NCI-H69 (cell line): ENCODE data around the gene UBN2.
"Not testable (repeated sequence)": the region's sequence is repeated elsewhere in the genome, so short reads cannot be mapped to it uniquely, and the experiment has no call there.

Experiments used
- DNase-seq: peaks from one replicate; lab custom pipeline; 2025; lab: John Stamatoyannopoulos, UW

The UBN2 gene

DNA sequence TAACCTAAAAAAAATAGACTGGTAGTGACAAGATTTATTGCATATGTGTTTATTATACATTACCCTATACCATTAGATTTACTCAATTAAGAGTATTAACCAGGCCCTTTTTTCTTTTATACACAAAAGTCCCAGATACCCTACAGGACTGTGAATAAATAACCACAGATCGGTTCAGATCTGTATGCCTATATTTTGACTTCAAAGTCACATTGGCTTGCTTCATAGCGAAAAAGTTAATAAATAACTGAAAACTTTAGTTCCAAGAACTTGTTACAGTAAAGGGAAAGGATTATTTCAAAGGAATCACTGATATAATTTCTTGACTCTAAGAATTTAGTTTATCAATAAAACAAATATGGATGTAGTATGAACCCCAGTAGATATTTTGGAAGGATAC lies 68.3 kb downstream of the UBN2 start:
- no peak for DNase-seq

DNA sequence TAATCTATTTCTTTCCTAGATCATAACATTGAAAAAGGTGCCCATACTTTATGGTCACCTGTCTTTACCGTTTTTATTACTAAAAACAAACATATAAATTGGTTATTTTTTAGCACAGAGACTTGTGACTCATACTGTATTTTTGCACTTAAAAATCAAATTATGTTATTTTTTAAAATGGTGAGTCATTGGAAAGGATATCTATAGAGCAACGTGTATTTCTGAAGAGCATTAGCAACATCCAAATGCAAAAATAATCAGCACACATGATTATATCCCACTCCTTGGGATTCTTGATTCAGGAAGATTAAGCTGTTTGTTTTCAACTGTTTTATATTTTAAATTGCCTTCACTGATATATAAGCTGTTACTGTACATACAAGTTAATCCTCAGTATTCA lies 69.4 kb downstream of the UBN2 start:
- DNase-seq: no peak

DNA sequence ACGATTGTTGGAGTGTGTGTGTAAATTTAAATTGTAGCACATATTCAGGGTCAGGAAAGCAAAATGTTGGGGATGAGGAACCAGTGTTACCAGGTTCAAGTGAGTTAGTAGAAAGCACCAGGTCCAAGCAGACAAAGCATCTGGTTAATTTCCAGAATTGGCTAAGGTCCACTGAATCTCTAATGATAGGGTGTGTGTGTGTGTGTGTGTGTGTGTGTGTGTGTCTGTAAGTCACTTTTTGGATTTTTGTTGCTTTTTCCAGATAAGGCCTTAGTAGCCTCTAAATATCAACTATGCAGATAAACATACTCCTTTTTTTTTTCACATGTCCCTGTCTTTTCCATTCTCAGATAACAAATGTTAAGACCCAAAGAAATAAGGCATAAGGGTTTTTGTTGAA lies 73.5 kb downstream of the UBN2 start:
- peak; percentile 33 for DNase-seq

DNA sequence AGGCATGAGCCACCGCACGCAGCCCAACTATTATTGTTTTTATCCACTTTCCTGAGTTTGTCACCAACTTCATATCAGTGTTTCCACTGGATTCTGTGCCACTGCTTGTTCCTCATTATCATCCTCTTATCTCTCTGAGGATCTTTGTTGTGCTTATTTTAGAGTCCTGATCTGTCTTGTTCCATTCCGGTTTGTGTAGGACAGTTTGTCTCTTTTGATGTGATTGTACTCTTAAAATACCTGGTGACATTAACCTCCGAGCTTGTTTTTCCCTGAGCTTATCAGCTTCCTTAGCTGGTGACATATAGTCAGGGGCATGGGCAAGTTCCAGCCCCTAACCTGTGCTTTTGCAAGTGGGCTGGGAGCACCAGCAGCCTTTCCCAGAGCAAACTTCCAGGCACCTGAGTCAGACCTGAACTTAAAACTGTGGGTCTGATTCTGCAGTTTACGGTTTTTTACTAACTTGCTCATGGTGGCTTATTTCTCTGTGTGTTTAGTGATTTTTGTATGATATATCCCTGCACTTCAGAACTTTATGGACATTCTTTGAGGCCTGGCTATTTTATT lies 87.0 kb downstream of the UBN2 start:
- no peak for DNase-seq

DNA sequence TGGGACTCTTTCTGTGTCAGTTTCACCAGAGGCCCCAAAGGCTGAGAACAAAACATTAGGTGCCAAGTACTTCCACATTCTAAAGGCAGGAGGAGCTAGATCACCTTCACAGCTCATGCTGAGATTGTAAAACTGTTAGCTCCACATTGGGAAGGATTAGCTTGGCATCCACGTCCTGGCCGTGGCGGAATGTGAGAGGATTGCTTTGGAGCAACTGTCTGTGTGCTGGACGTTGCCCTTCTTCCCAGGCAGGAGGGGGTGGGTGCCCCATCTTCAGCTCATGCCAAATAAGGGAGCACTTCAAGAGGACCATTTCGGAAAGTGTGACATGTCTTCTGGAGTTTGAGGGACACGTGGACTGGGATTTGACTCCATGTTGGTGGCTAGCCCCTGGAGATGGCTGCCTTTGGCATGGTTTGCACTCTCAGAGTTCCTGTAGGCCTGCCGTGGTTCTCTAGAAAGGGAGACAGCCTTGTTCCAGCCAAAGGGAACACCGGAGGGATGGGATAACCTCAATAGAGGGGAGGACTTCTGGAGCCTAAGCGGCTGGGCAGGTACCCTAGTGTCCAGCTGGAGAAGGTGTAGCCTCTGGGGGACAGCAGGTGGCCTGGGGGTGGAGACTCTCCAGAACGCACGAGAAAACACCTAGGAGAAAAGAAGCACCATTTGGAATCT lies 90.2 kb downstream of the UBN2 start:
- DNase-seq: no peak

DNA sequence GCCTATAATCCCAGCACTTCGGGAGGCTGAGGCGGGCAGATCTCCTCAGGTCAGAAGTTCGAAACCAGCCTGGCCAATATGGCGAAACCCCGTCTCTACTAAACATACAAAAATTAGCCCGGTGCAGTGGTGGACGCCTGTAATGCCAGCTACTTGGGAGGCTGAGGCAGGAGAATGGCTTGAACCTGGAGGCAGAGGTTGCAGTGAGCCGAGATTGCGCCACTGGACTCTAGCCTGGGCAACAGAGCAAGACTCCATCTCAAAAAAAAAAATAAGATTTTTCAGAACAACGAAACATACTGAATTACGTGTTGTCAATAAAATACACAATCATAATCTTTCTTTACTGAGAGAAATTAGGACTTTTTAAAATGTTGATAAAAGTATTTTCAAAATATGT lies 93.7 kb downstream of the UBN2 start:
- not testable (repeated sequence) for DNase-seq

DNA sequence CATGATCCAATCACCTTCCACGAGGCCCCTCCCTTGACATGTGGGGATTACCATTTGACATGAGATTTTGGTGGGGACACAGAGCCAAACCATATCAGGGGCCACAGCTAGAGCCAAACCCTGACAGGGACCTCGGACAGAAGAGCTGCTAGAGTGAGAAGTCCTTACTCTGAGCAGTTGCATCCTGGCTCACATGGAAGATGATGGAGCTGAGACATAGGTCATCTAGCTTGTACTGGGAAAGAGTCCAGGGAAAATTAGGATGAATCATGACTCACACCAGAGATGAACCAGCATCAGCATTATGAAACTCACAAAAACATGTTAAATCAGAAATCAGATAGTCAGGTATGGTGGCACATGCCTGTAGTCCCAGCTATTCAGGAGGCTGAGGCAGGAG lies 97.3 kb downstream of the UBN2 start:
- DNase-seq: no peak

DNA sequence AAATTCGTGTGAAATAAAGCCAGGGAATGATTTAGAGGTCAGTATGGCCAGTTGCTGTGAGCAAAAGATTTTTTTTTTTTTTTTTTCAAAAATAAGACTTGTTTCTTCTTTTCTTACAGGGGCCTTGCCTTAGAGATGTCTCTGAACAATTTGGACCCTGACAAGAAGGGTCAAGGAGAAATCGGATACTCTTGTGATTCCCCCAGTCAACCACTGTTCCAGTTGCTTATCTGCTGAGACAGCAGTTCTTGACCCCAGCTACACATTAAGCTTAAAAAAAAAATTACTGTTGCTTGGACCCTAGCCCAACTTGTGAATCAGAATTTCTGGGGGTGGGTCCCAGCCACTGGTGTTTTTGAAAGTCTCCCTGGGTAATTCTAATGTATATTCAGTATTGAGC lies 98.1 kb downstream of the UBN2 start:
- DNase-seq: no peak

DNA sequence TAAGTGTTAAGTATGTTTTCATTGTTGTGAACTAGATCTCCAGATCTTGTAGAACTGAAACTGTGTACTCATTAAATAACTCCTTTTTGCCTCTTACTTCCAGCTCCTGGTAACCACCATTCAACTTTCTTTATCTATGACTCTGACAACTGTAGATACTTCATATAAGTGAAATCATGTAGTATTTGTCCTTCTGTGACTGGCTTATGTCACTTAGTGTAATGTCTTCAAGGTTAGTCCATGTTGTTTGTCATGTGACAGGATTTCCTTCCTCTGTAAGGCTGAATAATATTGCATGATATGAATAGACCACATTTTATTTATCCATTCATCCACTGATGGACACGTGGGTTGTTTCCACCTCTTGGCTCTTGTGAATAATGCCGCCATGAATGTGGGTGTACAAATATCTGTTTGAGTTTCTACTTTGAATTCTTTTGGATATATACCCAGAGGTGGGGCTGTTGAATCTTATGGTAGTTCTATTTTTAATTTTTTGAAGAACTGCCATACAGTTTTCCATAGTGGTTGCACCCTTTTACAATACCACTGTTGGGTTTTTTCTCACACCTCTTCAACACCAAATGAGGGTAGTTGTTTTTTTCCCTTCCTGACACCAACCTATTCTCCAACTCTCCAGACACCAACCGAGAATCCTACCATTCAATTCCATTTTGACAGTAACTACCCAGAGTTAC lies 99.4 kb downstream of the UBN2 start:
- no peak for DNase-seq

DNA sequence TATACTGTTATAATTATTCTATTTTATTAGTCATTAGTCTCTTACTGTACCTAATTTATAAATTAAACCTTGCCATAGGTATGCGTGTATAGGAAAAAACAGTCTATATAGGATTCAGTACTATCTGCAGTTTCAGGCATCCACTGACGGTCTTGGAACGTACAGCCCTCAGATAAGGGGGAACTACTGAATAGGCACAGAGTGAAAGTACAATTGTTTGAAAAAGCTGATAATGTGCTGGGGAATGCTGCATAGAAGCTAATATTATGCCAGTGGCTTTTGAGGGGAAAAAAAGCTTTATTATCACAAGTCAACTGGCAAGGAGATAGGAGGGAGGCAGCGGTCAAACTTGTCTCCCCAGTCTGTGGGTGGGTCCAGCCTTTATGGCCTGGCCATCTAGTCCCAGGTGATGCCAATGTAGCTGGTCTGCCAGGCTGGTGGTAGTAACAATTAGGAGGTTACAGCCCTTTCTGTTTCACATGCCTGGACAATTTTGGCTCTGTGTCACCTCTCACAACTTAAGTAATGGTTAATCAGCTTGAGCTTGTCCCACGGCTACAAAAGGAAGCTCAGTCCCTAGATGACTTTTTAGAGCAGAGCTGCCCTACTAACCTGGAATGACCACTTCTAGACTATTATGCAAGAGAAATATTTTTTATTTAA lies 101.8 kb downstream of the UBN2 start:
- no peak for DNase-seq

DNA sequence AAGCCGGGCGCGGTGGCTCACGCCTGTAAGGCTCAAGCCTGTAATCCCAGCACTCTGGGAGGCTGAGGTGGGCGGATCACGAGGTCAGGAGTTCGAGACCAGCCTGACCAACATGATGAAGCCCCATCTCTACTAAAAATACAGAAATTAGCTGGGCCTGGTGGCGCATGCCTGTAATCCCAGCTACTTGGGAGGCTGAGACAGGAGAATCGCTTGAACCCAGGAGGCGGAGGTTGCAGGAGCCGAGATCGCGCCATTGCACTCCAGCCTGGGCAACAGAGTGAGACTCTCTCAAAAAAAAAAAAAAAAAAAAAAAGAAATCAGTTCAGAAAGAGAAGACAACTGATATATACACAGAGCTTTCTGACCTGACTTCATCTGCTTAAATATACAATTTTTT lies 102.4 kb downstream of the UBN2 start:
- DNase-seq: not testable (repeated sequence)

DNA sequence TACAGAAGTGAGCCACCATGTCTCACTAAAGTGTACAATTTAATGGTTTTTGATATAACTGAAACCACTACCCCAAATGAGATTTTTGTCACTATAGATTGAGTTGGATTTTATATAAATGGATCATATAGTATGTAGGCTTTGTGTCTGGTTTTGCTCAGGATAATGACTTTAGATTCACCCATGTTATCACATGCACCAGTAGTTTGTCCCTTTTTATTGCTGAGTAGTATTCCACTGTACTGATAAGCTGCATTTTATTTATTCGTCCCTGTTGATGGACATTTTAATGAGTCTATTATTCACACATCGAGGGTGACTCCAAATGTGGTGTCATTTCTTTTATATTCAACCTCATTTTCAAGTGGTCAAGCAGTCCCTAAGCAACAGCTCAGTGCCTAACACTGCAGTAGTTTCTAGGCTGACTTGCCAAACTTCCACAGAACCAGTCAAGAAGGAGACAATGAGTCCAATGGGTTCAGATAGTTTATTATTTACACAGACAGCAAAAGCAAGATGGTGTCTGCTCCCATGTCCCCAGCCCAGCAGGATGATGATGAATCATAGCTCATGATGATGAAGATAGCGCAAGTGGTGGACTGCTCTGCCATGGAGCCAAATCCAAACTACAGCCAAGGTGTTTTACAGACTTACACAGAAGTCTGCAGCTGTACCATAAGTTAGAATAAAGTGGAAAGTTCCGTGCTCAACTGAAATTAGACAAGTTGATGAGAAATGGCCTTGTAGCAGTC lies 103.5 kb downstream of the UBN2 start:
- no peak for DNase-seq

DNA sequence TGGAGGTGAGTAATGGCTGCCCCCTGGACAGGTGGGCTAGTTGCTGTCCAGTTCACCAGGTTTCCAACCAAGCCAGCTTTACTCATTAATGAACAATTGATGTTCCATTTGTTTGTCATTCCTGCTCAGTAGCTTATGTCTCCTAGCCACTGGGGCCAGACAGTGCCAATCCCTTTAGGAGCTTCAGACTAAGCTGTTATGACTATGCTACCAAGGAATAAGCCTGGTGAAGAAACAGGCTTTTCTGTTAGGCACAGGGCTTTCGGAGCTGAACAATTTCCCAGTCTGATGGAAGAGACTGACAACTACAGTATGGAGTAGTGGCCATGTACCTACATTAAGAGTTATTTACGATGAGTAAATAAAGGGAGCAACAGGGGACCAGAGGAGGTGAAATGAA lies 108.0 kb downstream of the UBN2 start:
- no peak for DNase-seq

DNA sequence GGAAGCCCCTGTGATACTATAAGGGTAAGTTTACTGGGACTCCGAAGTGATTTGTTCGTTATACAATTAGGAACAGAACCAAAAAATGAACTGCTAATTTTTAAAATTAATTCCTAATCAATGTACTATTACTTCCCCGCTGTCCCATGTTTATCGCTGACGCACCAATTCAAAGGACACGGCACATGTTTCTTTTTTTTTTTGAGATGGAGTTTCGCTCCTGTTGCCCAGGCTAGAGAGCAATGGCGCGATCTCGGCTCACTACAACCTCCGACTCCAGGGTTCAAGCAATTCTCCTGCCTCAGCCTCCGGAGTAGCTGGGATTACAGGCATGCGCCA lies 108.6 kb downstream of the UBN2 start:
- DNase-seq: no peak

DNA sequence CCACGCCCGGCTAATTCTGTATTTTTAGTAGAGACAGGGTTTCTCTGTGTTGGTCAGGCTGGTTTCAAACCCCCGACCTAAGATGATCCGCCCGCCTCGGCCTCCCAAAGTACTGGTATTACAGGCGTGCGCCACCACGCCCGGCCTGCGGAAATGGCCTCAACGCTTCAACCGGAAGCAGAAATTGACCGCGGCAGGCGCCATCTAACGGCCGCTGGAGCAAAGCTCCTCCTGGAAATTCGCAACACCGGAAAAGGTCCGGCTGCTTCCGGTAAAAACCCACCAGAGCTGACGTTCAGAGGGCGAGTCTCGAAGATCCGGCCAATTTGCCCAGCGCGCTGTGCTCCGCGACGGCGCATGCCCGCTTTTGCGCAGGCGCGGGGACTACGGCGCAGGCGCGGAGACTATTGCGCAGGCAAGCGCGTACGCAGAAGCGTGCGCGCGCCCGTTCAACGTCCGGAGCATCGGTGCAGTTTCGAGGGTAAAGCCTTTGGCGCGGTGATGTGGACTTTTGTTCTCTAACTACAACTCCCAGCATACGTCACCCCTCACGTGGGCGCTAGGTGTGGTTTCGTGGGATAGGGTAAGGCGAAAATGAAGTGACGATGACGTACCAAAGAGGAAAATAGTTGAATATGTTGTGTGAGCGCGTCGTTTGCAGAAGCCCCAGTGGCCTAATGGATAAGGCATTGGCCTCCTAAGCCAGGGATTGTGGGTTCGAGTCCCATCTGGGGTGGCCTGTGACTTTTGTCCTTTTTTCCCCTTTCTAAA lies 109.2 kb downstream of the UBN2 start:
- peak; percentile 100 for DNase-seq

DNA sequence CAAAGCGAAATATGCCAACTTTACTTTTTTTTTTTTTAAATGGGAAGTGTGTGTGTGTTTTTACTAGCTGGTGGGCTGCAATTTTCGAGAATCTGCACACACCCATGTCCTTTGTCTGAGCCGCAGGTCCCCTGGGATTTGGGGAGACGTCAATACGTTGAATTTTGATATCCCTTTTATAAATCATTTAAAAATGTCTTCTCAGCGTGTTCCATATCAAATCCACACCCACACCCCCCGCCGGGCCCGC lies 109.7 kb downstream of the UBN2 start:
- DNase-seq: no peak

DNA sequence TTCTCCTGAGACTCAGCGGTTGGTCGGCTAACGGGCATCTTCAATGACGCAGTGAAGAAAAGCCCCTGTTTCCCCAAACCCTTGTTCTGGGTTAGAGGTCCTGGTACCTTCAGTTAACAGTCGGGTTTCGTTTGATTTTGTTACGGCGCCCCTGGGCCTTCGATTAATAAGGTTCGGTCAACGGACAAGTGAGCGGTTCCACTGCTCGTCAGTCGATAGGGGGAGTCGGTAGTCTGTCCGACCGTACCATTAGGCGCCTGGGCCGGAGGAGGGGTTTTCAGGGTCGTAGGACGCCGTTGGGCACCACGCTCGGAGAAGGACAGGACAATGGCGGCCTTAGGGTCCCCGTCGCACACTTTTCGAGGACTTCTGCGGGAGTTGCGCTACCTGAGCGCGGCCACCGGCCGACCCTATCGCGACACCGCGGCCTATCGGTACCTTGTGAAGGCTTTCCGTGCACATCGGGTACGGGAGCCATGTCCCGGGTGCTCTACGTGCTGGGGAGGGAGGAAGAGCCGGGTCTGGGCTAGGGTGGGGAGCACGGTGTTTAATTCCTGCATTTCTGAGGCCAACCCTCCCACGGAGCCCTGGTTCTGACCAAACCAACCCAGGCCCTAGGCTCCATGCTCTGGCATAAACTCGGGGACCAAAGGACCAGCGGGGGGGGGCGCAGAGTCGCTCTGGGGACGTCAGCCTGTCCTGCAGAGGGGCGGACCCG lies 110.2 kb downstream of the UBN2 start, which contains the start of gene FMC1:
TSS of gene FMC1 (plus strand) at position 280 of the 718 bp plus-strand sequence. CDS start at position 328, 48 bp downstream.
- peak; percentile 97 for DNase-seq

DNA sequence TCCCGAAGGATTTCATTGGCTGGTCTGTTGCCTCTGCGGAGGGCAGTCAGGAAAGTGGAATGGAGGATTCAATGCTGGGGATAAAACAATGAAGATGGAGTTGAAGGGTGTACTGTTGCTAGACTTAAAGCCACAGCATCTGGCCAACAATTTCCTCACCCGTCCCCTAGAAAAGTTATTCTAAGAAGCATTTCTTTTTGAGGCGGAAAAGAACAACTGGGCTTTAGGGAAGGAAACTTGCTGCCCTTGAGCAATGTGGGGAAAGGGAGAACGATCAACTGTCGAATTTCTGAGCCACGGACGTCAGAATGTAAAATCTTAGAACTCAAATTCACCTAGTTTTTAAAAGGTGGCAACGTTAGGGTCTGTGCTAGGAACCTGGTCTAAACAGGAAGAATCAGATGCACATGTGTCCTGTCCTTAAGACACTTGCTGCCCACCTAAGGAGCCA lies 110.8 kb downstream of the UBN2 start:
- peak; percentile 49 for DNase-seq

DNA sequence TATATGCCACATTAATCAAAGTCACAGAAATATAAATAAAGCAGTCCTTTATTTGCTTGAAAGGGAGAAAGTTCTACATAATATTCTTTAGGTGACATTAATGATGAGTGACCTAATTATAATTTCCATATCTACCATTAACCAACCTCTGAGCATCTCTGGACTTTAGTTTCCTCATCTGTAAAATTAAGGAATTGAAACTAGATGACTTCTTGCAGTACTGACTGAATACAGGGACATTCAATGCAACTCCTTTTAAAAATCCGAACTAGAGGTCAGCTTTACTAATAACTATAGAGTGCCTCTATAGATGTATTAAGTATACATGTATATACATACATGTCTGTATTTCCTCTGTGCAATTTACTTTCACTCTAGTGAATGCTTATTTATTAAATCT lies 114.0 kb downstream of the UBN2 start:
- DNase-seq: no peak

DNA sequence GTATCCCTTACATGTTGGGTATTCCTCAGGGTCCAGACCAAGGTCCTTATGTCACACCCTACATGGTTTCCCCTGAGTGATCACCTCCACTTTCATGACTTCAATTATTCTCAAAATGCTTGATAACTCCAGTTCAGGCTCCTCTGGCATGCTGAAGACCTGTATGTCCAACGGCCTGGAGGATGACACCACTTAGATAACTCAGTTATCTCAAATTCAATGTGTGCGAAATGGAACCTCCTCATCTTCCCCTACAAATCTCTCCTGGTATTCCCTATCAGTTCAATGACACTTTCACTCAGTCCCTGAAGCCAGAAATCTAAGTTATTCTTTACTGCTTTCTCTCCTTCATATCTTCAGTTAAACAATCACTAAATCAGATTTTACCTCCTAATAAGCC lies 120.0 kb downstream of the UBN2 start:
- DNase-seq: no peak

DNA sequence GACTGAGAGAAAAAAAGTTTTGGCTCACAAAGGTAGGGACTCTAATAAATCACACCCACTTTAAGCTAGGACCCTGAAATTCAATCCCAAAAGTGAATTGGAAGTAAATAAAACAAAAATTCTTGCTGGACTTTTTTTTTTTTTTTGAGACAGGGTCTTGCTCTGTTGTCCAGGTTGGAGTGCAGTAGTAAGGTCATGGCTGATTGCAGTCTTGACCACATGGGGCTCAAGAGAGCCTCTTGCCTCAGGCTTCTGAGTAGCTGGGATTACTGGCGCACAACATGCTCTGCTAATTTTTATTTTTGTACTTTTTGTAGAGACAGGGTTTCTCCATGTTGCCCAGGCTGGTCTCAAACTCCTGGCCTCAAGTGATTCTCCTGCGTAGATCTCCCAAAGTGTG lies 123.7 kb downstream of the UBN2 start:
- DNase-seq: no peak
